Measurements from ENCODE around the gene LARP1. TPM values are rescaled to one million over a fixed set of nuclear protein-coding genes. Genes with fewer than 3 reads are reported as not detected.

The LARP1 gene
- total RNA-seq, 1 experiment from 2014 or later = 100.0 TPM

GRCh38 chr5:154764967-154765366 is 9.8 kb downstream of the LARP1 start:
- Histone ChIP-seq H3K4me1 (peaks cover 3% of the 10 kb centered on the region; the same call in 1 of the 2 replicates), H3K36me3 (no peaks in the 10 kb centered on the region), H3K27me3 (no peaks in the 10 kb centered on the region), H3K4me3 (no peak overlapping the region), H3K27ac (no peak overlapping the region), H3K9me3 (replicated peaks) (no peaks in the 10 kb centered on the region)
- DNase-seq = no peak

GRCh38 chr5:154765396-154765925 is 10.3 kb downstream of the LARP1 start:
- Histone ChIP-seq H3K36me3 (no peaks in the 10 kb centered on the region), H3K27me3 (no peaks in the 10 kb centered on the region), H3K4me3 (no peak overlapping the region), H3K4me1 (peaks cover 6% of the 10 kb centered on the region; the same call in 1 of the 2 replicates), H3K27ac (no peak overlapping the region), H3K9me3 (replicated peaks) (no peaks in the 10 kb centered on the region)
- no peak for DNase-seq

GRCh38 chr5:154766558-154767281 is 11.5 kb downstream of the LARP1 start:
- no peak for DNase-seq
- peaks cover 15% of the 10 kb centered on the region; the same call in 1 of the 2 replicates for H3K4me1 ChIP-seq
- H3K27ac ChIP-seq = no peak overlapping the region
- H3K36me3 ChIP-seq = no peaks in the 10 kb centered on the region
- no peaks in the 10 kb centered on the region for H3K9me3 ChIP-seq (replicated peaks)
- no peaks in the 10 kb centered on the region for H3K27me3 ChIP-seq
- H3K4me3 ChIP-seq = no peak overlapping the region

GRCh38 chr5:154767576-154767975 is 12.4 kb downstream of the LARP1 start:
- Histone ChIP-seq H3K27me3 (no peaks in the 10 kb centered on the region), H3K4me1 (peaks cover 20% of the 10 kb centered on the region; the same call in 1 of the 2 replicates), H3K36me3 (0 out of 2 replicates have a peak, but pooled peaks cover 4% of the 10 kb centered on the region), H3K4me3 (no peak overlapping the region), H3K9me3 (replicated peaks) (no peaks in the 10 kb centered on the region), H3K27ac (no peak overlapping the region)
- DNase-seq = no peak

GRCh38 chr5:154768207-154768606 is 13.0 kb downstream of the LARP1 start:
- 0 out of 2 replicates have a peak, but pooled peaks cover 4% of the 10 kb centered on the region for H3K36me3 ChIP-seq
- DNase-seq = no peak
- peaks cover 20% of the 10 kb centered on the region; the same call in 1 of the 2 replicates for H3K4me1 ChIP-seq
- H3K27me3 ChIP-seq = no peaks in the 10 kb centered on the region
- no peaks in the 10 kb centered on the region for H3K9me3 ChIP-seq (replicated peaks)
- no peak overlapping the region for H3K4me3 ChIP-seq
- H3K27ac ChIP-seq = no peak overlapping the region

- Histone ChIP-seq H3K27ac (no peak overlapping the region), H3K4me3 (no peak overlapping the region), H3K9me3 (replicated peaks) (no peaks in the 10 kb centered on the region), H3K36me3 (0 out of 2 replicates have a peak, but pooled peaks cover 4% of the 10 kb centered on the region), H3K27me3 (no peaks in the 10 kb centered on the region), H3K4me1 (peaks cover 20% of the 10 kb centered on the region; the same call in 1 of the 2 replicates)
- DNase-seq = no peak
Measured at GRCh38 chr5:154770111-154770510, 14.9 kb downstream of the LARP1 start.

GRCh38 chr5:154771383-154771901 is 16.3 kb downstream of the LARP1 start:
- no peaks in the 10 kb centered on the region for H3K9me3 ChIP-seq (replicated peaks)
- no peak overlapping the region for H3K4me3 ChIP-seq
- H3K4me1 ChIP-seq = peaks cover 17% of the 10 kb centered on the region; the same call in 1 of the 2 replicates
- H3K27me3 ChIP-seq = no peaks in the 10 kb centered on the region
- H3K27ac ChIP-seq = peak overlapping the region; percentile 20
- H3K36me3 ChIP-seq = 0 out of 2 replicates have a peak, but pooled peaks cover 4% of the 10 kb centered on the region
- peak; percentile 73 to 86 for DNase-seq

GRCh38 chr5:154773326-154773725 is 18.1 kb downstream of the LARP1 start:
- DNase-seq = no peak
- no peak overlapping the region for H3K27ac ChIP-seq
- peaks cover 17% of the 10 kb centered on the region; the same call in 1 of the 2 replicates for H3K4me1 ChIP-seq
- no peaks in the 10 kb centered on the region for H3K27me3 ChIP-seq
- H3K36me3 ChIP-seq = 0 out of 2 replicates have a peak, but pooled peaks cover 4% of the 10 kb centered on the region
- H3K9me3 ChIP-seq (replicated peaks) = no peaks in the 10 kb centered on the region
- H3K4me3 ChIP-seq = no peak overlapping the region

GRCh38 chr5:154776167-154776566 is 21.0 kb downstream of the LARP1 start:
- no peaks in the 10 kb centered on the region for H3K9me3 ChIP-seq (replicated peaks)
- H3K4me3 ChIP-seq = no peak overlapping the region
- peaks cover 13% of the 10 kb centered on the region for H3K4me1 ChIP-seq
- H3K27ac ChIP-seq = no peak overlapping the region
- no peak for DNase-seq
- no peaks in the 10 kb centered on the region for H3K27me3 ChIP-seq
- 0 out of 2 replicates have a peak, but pooled peaks cover 4% of the 10 kb centered on the region for H3K36me3 ChIP-seq

- H3K36me3 ChIP-seq = no peaks in the 10 kb centered on the region
- H3K27ac ChIP-seq = no peak overlapping the region
- H3K4me1 ChIP-seq = peaks cover 24% of the 10 kb centered on the region
- no peaks in the 10 kb centered on the region for H3K9me3 ChIP-seq (replicated peaks)
- DNase-seq = no peak
- H3K27me3 ChIP-seq = no peaks in the 10 kb centered on the region
- H3K4me3 ChIP-seq = no peak overlapping the region
Measured at GRCh38 chr5:154778534-154778933, 23.4 kb downstream of the LARP1 start.

- H3K27me3 ChIP-seq = no peaks in the 10 kb centered on the region
- H3K9me3 ChIP-seq (replicated peaks) = no peaks in the 10 kb centered on the region
- DNase-seq = peak in 1 of 2 experiments; percentile 27
- H3K36me3 ChIP-seq = no peaks in the 10 kb centered on the region
- H3K4me3 ChIP-seq = no peak overlapping the region
- H3K4me1 ChIP-seq = peaks cover 27% of the 10 kb centered on the region
- H3K27ac ChIP-seq = no peak overlapping the region
Measured at GRCh38 chr5:154779105-154779504, 23.9 kb downstream of the LARP1 start.

- no peaks in the 10 kb centered on the region for H3K36me3 ChIP-seq
- H3K4me3 ChIP-seq = no peak overlapping the region
- H3K9me3 ChIP-seq (replicated peaks) = no peaks in the 10 kb centered on the region
- H3K4me1 ChIP-seq = peaks cover 32% of the 10 kb centered on the region
- H3K27ac ChIP-seq = no peak overlapping the region
- no peak for DNase-seq
- H3K27me3 ChIP-seq = no peaks in the 10 kb centered on the region
Measured at GRCh38 chr5:154780128-154780527, 25.0 kb downstream of the LARP1 start.

- H3K4me1 ChIP-seq = peaks cover 32% of the 10 kb centered on the region
- no peaks in the 10 kb centered on the region for H3K36me3 ChIP-seq
- peak; percentile 33 to 43 for DNase-seq
- no peaks in the 10 kb centered on the region for H3K27me3 ChIP-seq
- H3K27ac ChIP-seq = peak overlapping the region; percentile 29
- no peak overlapping the region for H3K4me3 ChIP-seq
- H3K9me3 ChIP-seq (replicated peaks) = no peaks in the 10 kb centered on the region
Measured at GRCh38 chr5:154782326-154782725, 27.1 kb downstream of the LARP1 start.

GRCh38 chr5:154782812-154783592 is 27.8 kb downstream of the LARP1 start:
- Histone ChIP-seq H3K4me1 (peaks cover 32% of the 10 kb centered on the region), H3K4me3 (no peak overlapping the region), H3K27ac (peak overlapping the region; percentile 29), H3K9me3 (replicated peaks) (no peaks in the 10 kb centered on the region), H3K36me3 (no peaks in the 10 kb centered on the region), H3K27me3 (no peaks in the 10 kb centered on the region)
- peak; percentile 80 to 88 for DNase-seq
